OCI-LY1 (cell line): ENCODE data around the gene SLC5A1.

Experiments
- EZH2 ChIP-seq: fragments of 200-600 bp; sonication (generic), shearing (Covaris generic); IDR thresholded peaks from 2 replicates; pipeline ENCODE4 v1.8.0; 2017; ENCODE audit warnings: borderline replicate concordance, mixed run types, mild to moderate bottlenecking, antibody characterized with exemption, low read length, moderate library complexity, mixed read lengths
- TF ChIP-seq, protein P1 (sequence below): fragments of 200-600 bp; sonication (generic), shearing (Covaris generic); IDR thresholded peaks from 2 replicates; pipeline ENCODE4 v1.5.1; 2017; ENCODE audit warnings: mild to moderate bottlenecking, antibody characterized with exemption, low read length, moderate library complexity, mixed read lengths

GRCh38 chr22:32103658-32104315 is 60.7 kb downstream of the SLC5A1 start:
- TF ChIP-seq, protein P1, sequence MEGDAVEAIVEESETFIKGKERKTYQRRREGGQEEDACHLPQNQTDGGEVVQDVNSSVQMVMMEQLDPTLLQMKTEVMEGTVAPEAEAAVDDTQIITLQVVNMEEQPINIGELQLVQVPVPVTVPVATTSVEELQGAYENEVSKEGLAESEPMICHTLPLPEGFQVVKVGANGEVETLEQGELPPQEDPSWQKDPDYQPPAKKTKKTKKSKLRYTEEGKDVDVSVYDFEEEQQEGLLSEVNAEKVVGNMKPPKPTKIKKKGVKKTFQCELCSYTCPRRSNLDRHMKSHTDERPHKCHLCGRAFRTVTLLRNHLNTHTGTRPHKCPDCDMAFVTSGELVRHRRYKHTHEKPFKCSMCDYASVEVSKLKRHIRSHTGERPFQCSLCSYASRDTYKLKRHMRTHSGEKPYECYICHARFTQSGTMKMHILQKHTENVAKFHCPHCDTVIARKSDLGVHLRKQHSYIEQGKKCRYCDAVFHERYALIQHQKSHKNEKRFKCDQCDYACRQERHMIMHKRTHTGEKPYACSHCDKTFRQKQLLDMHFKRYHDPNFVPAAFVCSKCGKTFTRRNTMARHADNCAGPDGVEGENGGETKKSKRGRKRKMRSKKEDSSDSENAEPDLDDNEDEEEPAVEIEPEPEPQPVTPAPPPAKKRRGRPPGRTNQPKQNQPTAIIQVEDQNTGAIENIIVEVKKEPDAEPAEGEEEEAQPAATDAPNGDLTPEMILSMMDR, result peak; percentile 47; the same call in 1 of the 2 replicates
- no peak for TF ChIP-seq EZH2
